GM18526 (cell line): ENCODE measurements around the gene C12orf75.

Source experiments
- POLR2A ChIP-seq: IDR thresholded peaks from 3 replicates; pipeline ENCODE4 v1.6.1; 2011; ENCODE audit not compliant: insufficient read length; ENCODE audit errors: extremely low read depth

Gene C12orf75

DNA sequence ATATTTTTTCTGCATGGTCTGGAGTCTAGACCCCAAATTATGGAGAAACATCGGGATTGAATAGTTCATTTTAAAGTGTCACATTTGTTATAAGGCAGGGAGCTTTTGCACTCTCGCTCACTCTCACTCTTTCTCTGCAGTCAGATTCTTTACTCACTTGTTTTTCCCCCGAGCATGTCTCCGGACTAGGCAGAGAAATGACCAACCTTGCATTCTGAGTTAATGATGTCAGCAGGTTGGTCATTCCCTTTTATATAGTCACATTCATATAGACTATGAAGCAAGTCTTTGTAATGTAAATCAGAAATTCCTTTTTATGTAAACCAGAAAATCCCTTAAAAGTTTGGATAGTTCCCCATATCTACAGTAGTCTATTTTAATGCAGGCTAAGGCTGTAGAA lies 4.1 kb downstream of the C12orf75 start:
- TF ChIP-seq POLR2A: no peak

DNA sequence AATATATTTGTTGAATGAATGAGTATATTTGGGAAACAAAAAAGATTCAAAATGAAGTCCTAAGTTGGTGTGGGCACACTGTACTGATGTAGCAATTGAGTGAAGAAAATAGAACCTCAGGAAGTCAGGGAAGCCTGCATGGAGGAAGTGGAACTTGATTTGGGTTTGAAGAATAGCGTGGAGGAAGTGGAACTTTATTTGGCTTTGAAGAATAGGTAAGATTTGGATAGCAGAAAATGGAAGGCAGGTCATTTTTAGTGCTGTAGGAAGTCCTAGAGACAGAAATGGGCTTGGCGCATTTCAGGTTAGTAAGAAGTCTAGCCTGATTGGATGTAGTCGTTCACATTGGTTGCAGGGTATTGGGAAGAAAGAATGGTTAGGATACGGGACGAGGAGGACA lies 5.4 kb downstream of the C12orf75 start:
- TF ChIP-seq POLR2A: no peak

DNA sequence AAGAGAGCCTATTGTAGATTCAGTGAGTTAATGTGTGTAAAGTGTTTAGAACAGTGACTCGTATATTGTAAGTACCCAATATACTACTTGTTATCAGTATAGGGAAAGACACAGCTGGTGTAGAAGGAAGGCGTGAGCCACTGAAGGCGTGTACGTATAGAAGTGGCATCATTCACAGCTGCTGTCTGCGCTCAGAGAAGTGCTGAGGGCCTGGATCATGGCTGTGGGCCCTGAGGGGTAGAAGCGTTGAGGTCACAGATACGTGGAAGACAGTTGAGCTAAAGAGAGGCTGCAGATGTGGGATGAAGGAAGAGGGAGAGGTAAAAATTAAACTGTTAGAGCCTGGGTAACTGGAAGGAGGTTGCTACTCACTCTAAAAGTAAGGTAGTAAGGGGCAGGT lies 5.9 kb downstream of the C12orf75 start:
- no peak for TF ChIP-seq POLR2A

DNA sequence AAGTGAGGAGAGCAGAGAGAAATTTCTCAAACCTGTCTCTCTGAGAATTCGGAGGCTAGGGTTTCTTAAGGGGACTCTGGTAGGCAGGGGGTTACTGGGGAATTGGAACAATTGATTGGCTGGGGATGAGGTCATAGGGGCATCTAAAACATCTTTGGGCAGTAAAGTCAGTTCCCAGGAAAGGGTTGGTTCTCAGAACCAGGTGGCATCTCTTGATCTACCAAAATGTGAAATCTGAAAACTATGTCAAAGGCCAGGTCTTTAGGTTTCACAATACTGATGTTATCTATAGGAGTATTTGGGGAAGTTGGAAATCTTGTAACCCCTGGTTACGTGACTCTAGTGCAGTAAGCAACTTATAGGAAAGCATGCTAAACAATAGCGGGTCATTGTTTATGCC lies 6.9 kb downstream of the C12orf75 start:
- TF ChIP-seq POLR2A: no peak

DNA sequence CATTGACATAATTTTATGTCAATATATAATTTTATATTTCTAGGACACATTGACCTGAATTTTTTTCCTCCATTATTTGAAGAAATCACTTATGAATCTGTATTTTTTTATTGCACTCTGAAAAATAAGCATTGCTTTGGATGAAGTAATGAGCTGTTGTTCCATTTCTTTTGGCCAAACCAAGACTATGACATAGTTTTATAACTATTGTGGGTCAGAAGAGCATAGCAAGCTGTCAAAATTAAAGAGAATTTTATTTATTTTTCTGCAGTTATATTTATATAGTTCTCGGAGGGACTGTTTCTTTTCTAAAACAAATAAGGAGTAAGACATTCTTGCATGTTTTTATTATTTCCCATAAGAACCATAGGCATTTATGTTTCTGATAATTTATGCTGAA lies 8.5 kb downstream of the C12orf75 start:
- no peak for TF ChIP-seq POLR2A

DNA sequence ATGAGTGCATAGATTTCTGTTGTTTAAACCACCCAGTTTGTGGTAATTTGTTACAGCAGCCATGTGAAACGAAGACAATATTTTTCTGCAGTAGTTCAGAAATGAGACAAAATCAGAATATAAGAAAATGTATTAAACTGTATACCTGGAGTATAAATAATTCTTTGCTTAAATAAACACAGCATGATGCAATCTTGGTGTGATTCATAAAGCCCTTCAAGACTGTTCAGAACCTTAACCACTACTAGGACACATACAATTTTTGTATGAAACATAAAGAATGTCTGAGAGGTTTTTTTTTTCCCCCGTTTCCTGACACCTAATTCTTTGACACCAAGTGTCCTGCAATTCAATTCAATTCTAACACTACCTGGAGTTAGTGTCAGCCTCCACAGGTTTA lies 10.5 kb downstream of the C12orf75 start:
- TF ChIP-seq POLR2A: no peak

DNA sequence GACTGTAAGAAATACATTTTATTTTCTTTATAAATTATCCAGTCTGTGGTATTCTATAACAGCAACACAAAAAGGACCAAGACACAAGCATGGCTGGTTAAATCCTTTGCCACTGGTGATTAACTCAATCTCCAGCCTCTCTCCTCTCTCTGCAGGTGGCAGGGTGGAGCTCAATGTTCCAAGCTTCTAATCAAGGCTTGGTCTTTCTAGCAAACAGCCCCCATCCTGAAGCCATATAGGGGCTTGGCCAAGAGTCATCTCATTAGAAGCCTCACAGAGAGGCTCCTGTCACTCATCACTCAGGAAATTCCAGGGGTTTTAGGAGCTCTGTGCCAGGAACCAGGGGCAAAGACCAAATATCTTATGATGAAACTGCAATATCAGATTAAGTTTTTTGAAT lies 12.0 kb downstream of the C12orf75 start:
- TF ChIP-seq POLR2A: no peak

DNA sequence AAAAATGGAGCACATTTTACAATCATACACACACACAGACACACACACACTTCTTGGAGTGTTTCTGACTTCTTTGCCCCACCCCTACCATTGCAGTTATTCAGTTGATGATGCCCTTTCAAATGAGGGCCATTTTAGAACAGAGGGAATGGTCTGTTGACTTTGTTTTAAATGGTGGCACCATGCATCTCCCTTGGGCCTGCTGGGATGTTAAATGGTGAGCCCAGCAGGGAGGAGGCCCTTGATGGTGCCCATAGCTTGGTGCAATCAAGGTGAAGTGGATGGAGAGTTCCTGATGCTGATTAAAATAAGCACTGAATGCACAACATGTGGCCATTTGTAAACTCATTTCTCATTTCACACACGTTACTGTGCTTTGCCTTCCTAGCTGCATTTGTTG lies 13.3 kb downstream of the C12orf75 start:
- no peak for TF ChIP-seq POLR2A

DNA sequence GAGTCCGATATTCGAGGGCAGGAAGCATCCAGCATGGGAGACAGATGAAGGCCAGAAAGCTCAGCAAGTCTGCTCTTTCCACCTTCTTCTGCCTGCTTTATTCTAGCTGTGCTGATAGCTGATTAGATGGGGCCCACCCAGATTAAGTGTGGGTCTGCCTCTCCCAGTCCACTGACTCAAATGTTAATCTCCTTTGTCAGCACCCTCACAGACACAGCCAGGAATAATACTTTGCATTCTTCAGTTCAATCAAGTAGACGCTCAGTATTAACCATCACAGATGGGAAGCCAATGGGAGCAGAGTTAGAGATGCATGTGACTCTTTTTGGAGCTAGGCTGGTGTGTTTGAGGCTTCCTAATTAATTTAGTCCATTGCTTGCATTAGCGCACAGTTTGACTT lies 17.0 kb downstream of the C12orf75 start:
- no peak for TF ChIP-seq POLR2A

DNA sequence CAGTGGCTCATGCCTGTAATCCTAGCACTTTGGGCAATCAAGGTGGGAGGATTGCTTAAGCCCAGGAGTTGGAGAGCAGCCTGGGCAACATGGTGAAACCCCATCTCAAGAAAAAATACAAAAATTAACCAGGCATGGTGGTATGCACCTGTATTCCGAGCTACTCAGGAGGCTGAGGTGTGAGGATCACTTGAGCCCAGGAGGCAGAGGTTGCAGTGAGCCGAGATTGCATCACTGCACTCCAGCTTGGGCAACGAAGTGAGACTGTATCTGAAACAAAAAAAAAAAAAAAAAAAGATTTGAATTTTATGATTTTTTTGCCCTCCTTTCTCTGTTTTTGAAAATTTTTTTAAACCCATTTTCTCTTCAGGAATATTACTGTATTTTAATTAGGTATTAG lies 17.7 kb downstream of the C12orf75 start:
- TF ChIP-seq POLR2A: no peak

DNA sequence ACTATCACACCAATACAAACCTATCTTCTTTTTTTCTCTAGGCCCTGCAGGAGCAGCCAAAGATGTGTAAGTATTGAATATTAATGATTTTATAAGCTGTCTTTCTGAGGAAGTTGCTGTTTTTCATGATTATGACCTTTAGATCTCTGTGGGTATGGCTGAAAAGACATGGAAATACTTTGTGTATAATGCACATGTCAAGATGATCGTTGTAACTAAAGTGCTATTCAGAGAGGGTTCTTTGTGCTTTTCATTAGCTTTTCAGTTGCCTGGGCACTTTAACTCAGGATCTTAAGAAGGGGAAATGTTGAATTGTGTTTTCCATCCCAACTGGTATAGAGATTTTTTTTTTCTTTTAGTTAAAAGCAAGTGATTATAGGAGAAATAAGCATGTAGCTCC lies 18.1 kb downstream of the C12orf75 start:
- TF ChIP-seq POLR2A: no peak

DNA sequence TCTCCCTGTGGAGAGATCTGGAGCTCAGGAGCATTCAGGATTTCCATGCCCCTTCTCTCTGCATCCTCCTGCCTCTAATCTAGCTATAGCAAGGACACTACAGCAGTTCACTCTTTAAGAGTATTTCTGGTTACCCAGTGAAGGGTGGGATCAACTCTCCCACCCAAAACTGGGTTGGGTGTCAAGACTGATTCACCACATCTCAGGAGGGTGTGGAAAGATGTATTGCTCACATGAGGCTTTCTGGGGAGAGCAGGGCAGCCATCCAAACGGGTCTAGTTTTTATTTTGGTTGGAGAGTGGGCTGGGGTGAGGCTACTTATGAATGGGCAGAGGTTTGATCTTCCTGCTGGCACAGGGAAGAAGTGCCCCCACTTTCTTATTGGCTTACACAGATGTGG lies 18.6 kb downstream of the C12orf75 start:
- TF ChIP-seq POLR2A: no peak

DNA sequence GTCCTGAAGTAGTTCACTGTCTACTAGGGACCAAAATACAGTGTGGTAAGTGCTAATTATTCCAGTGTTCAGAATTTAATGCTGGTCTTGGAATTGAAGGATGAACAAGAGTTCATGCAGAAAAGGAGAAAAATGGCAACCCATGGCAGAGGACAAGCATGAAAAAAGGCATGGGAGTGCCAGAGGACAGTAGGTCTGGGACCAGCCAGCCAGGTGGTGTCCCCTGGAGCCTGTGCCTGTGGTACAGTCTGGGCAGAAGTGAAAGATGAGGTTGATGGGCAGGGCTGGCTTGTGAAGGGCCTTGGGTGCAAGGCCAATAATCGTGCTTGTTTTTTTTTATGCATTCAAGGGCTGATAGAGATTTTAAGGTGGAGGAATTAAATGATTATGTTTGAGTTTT lies 21.0 kb downstream of the C12orf75 start:
- TF ChIP-seq POLR2A: no peak

DNA sequence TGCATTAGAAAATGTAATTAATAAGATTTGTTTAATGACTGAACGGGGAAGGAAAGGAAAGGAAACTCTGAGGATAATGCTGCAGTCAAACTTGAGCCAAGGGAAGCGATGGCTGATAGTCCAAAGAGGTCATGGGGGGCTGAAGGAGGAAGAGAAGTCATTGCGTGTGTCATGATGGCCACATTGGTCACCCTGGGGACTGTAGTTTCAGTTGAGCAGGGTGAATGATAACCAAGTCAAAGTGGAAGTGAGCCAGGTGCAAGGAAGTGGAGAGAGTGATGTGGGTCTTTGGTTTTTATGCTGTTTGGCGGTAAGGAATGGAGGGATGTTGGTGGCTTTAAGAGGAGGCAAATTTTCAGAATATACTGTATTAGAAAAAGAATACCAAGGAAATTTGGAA lies 21.6 kb downstream of the C12orf75 start:
- no peak for TF ChIP-seq POLR2A

DNA sequence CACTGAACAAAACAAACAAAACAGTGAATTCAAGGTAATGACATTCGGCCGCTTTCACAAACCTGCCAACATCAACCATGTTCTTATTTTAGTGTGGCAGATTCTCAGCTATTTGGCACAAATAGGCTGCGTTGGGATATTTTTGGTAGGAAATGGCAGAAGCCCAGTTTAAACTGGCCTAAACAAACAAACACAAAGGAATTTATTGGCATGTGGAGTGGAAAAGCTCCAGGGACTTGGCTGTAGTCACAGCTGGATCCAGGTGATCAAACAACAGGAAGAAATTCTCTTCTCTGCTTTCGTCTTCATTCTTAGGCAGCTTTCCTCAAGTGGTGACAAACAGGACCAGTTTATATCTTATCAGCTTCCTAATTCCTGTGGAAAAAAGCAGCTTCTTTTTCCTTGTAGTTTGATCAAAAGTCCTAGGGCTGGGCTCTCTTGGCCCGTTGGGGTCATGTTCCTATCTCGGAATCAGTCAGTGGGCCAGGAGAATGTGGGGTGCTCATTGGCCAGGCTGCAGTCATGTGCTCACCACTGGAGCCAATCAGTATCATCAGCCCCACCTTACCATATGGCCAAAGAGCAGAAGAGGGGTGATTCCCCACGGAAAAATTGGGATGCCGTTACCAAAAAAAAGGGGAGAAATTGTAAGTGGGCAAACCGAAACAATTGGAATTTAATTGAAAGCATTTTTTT lies 22.6 kb downstream of the C12orf75 start:
- no peak for TF ChIP-seq POLR2A

DNA sequence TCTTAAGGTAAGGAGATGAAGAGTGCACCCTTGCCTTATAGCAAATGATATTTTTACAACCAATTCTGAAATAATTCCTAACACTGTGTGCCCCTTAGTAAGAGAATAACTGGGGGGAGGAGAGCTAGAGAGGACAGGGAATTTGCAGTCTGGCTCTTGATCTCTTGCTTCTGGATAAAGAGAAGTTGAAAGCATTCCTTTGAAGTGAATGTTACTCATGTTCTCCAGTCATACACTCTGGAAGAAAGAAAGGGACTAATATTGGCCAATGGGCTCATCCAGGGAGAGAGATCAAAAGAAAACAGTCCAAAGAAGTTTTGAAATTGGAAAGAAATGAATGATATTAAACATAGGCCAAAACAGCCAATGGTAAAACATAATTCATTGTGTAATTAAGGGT lies 25.3 kb downstream of the C12orf75 start:
- TF ChIP-seq POLR2A: no peak

DNA sequence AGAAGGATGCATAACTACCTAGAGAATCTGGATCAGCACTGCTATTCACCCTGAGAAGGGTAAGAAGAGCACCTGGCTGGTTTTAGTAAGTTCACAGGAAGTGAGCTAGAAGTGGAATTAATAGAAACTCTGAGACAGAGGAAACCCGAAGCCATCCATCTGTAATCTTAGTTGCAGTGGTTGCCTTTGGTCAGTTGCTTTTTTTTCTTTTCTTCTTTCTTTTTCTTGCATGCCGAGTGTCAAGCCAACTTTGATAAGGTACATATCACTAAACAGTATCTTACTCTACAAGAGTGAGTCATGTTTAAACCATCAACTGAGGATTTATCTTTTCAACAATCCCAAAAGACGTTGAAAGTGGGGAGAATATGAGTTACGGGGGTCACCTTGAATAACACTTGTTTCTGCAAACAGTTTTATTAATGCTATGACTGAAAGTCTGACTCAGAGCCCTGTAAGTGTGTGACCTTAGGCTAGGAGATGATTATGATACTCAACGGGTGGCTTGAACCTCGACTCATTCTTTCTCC lies 26.7 kb downstream of the C12orf75 start:
- no peak for TF ChIP-seq POLR2A
